Stimulated activated CD8-positive, alpha-beta memory T cell treated with anti-CD3 and anti-CD28 coated beads, Interleukin-7, amount 100 ng/mL, for 48 hours (primary cell): ENCODE measurements around the gene RAD51B.

Experiments used
- DNase-seq, 2 donors: peaks; one replicate each; pipeline ENCODE4 v3.0.0-alpha.2; 2020; ENCODE audit warnings: low read depth in 1 of 2; ENCODE audit errors: extremely low read depth in 1 of 2

Gene RAD51B

DNA sequence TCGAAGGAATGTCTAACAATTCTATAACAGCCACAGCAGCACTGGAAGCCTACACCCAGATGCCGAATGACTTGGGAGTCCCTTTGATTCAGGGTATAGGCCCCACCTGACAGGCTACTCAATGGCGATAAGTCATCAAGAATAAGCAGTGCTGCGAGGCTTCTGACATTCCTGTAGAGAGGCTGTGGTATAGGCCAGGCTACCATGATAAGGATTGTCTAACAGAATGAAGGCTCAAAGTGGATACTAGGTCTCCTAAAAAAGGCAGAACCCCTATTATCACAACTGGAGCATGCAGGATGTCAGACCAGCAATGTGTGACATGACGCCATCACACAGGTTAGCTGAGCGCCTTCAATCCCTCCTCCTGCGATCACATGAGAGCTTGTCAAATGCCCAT lies 920.1 kb downstream of the RAD51B start:
- no peak for DNase-seq

DNA sequence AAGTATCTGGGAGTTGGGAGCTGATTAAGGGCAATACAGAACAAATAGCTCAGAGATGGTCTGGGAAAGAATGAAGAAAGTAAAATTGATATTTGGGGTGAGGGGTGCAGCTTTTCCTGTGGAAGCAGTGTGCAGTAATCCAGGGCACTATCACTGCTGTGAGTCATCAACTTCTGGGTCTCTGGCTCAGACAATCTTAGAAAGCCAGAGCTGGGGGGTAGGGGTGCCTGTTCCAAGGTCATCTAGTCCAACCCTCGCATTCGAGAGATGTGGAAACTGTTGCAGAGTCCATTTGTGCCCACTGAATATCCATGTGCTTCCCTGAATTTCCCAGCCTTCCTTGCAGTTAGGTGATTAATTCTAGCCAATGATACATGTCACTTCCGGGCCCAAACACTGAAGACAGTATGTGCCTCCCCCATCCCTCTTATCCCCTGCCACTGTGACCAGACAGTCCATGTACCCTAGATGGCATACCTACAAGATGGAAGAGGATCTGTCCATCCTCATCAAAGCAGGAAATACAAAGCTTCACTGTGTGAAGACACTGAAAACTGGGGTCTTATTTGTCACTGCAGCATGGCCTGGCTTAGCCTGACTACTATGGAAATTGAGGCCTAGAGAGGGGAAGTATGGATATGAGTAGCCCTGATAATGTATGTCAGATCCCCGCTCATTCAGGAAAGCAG lies 921.4 kb downstream of the RAD51B start:
- DNase-seq = no peak

DNA sequence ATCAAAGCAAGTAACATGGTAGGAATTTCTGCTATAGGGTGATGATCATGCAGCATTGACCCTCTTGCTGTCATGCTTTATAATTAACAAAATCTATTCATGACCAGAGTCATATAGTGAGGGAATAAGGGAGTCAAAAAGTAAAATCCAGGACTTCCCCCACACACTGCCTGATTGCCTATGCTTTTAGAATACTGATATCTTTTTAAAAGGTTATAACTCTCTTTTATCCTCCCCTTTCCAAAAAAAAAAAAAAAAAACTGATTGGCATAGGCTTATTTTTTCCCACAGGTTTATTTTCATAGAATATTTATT lies 921.9 kb downstream of the RAD51B start:
- no peak for DNase-seq

DNA sequence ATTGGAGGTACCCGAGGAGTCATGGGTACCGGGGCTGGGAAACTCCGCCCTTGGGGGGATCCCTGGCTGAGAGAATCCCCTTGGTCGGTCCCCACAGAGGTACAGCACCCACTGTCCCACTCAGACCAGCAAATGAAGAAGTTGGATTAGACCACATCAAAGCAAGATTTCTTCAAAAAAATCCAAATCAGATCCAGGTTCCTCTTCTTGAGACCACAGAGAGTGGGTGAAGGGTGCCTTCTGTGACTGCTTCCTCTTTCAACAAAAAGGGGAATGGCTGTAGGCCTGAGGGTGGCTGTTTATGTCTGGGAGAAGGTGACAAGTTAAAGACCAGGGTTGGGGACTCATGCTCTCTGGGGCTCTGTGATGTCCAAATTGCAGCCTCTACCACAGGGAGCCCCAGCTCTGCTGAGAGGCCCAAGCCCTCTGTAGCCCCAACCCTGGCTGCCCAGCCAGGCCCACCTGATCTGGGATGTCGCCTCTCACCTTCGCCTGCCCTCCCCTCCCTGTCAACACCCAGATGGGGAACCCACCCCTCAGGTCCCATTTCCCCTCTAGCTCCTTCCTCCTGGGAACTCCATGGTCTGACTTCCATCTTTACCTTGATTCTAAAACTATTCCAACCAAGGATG lies 922.4 kb downstream of the RAD51B start:
- DNase-seq = no peak

DNA sequence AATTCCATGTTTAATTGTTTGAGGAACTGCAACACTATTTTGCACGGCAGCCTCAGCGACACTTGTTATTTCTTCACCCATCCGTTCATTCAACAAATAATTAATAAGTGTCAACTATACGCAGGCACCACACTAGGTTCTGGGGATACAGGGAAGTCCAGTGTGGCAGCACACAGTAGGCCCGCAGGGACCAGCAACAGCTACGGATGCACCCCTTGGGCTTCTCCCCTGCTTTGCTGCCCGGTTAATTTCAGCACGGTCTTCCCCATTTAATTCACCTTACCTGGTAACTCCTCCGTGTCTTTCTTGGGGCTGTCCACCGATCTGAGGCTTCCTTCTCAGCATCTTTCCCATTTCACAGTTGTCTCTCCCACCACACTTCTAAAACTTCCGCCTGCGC lies 925.0 kb downstream of the RAD51B start:
- DNase-seq = no peak

DNA sequence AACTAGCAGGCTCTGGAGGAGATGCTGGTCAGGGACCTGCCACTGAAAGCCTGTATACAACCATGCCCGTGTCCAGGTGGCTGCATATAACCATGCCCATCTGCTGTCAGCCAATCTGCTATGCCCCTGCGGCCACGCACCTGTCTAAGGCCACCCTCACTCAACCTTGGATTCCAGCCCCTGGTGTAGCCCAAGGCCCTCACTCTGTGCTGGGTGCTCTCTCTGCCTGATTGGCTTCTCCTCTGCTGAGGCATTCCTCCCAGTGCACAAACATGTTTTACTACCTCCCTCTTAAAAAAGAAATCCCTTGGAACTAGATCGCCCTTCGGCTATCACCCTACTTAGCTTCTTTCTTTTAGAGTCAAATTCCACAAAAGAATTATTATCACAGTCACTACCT lies 927.8 kb downstream of the RAD51B start:
- DNase-seq = no peak

DNA sequence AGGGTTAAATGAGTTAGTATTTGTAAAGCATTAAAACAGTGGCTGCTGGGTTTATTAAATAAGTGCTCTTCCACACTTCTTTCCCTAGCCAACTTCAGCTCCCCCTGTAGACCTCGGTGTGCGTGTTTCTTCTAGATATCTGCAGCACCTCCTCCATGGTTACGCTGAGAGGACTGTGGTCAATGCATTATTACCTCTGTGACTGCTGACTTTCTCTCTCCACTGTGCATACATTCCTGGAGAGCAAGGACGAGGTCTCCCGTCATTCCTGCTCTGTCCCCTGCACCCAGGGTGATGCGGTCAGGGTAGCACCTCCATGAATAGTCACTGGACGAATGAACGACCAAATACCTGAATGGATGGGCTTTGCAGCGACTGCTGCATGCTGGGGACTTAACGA lies 928.7 kb downstream of the RAD51B start:
- no peak for DNase-seq

DNA sequence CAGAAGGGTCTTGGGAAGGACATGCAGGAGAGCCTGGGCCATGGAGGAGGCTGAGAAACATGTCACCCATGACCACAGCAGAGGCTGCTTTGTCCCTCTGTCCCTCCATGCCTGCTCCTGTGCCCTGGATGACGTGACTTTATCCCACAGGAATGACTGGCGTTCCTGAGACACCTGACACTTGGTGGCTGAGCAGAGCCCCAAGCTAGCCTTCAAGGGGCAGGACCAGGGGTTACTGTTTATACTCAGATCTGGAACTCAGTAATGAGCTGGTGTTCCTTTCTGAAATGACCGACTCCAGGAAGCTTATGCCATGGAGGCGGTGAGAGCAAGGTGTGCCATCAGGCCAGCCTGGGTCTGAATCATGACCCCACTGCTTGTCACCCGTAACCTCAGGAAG lies 929.1 kb downstream of the RAD51B start:
- DNase-seq = no peak

DNA sequence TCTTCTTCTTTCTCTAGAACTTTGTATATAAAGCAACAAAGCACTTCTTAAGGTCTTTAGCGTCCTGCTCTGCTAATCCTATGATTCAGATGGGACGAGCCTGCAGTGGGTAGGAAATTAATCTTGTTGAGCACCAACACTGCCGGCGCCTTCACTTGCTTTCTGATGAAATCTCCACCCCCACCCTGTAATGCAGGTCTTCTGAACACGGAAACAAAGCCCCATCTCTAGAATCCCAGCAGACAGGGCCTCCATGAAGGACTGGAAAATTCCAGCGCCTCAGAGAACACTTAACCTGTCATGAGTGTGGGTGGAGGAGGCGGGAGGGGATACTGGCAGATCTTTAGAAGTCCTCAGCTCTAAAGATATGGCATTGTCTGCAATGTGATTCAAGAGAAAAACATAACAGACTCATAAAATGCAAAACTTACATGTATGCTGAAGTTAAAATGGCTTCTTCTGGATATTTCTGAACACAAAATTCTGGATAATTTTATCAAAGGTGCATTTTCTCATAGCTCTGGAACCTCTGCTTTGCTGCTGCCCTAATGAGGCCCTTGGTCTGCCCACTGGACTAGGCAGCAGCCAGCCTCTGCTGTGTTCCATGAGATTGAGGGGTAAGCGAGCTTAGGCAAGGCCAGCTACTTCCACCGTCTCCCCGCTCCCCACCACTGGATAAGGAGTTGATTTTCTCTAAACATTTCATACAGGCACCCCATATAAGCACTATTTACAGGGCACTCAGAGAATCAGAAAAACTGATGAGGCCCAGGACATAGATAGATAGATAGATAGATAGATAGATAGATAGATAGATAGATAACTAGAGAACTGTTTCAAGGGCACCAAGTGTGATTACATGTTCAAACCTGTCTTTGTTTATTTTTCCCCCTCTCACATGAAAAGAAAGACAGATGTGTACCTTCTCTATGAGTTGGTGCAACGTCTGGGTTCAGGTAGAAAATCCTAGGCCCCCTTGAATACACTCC lies 930.2 kb downstream of the RAD51B start:
- no peak for DNase-seq

DNA sequence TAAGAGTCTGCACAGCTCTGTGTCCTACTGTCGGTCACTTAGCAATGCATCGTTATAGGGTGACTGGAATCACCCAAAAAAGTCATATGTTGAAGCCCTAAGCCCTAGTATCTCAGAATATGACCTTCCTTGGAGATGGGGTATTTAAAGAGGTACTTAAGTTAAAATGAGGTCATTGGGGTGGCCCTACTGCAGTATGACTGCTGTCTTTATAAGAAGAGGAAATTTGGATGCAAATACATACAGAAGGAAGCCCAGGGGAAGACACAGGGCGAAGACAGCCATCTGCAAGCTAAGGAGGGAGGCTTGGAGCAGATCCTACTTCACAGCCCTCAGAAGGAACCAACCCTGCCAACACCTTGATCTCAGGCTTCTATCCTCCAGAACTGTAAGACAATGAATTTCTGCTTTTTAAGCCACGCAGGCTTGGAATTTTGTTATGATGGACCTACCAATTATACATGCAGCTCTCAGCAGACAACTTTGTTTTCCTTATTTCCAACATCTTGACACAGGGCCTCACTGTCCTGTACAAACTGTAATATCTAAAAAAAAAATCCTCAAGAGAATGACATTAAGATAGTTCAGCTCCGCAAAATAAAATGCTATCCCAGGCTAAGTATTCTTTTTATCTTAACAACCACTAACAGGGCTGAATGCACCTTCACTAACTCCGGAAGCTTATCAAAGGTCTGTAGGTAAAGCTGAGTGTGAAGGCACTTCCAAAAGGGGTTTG lies 932.9 kb downstream of the RAD51B start:
- no peak for DNase-seq

DNA sequence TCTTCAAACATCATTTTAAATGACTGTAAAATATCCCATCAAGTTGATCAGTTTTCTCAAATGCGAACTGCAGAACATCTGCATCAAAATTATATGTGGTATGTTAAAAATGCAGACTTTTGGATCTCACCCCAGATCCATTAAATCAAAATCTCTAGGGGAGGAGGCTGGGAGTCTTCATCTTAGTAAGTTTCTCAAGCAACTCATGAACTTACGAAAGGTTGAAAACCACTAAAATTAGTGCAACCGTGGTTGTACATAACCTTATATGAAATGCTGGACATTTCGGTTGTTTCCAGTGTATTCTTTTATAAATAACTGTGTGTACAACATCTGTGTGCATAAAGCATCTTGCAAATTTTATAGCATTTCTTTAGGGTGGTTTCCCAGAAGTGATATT lies 934.1 kb downstream of the RAD51B start:
- DNase-seq = no peak

DNA sequence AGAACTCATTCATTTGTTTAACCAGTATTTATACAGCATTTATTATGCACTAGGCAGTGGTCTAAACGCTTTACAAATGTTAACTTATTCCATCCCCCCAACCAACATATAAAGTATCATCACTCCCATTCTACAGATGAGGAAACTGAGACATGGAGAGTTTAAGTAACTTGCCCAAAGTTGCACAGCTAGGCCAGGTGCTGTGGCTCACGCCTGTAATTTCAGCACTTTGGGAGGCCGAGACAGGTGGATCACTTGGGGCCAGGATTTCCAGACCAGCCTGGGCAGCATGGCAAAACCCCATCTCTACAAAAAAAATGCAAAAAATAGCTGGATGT lies 935.4 kb downstream of the RAD51B start:
- no peak for DNase-seq

DNA sequence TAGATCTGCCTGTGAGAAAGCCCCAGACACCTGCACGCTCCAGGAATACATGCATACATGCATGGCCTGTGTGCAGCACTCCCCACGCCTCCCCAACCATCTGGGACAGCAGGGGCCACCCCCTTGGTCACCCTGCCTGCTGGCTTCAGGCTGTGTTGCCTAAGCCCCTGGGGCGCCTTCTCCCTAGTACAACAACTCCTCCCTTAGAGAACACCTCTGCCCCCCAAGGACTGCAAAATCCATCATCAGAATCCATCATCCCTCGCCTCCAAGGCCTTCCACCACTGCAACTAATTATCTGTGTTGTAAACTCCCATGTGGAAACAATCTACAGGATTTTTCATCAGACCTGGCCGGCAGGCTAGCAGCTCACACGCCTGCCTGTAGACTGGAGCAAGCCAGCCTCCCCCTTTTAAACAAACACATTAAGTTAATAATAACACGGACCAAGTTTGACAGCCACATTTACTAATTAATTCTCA lies 936.5 kb downstream of the RAD51B start:
- no peak for DNase-seq

DNA sequence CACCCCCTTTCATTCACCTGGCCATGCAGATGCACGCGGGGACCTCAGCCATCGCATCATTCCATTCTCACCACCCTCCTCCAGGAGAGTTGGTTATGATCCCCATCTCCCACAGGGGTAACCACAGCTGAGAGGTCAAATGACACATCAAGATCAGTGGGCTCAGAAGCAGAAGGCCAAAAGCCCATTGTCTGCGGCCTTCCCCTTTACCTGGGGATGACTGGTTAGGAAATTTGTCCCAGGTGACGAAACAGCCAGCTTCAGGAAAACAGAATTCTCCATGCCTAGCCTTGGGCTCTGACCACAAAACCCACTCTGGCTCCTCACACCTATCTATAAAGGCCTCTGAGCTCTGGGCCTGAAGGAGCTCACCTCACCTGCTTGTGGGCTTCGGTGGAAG lies 937.2 kb downstream of the RAD51B start:
- no peak for DNase-seq

DNA sequence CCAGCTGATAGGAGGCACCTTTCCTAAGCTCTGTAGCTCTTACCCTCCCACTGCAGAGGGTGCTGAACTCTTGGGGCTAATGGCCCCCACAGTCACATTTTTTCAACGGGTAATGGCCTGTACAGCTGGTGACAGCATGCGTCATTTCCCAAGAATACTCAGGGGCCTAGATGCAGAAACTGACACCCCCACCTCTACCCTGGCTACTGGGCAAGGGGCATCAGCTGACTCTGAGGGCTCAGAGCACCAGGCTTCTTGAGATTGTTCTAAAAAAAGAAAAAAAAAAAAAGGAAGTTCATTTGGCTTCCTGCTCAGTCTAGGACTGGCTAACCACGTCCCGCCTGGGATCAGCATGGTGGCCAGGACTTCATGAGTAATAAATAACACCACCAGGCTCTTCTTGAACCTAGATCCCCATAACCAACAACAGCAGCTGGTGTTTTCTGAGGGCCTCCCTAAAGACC lies 938.1 kb downstream of the RAD51B start:
- DNase-seq = no peak

DNA sequence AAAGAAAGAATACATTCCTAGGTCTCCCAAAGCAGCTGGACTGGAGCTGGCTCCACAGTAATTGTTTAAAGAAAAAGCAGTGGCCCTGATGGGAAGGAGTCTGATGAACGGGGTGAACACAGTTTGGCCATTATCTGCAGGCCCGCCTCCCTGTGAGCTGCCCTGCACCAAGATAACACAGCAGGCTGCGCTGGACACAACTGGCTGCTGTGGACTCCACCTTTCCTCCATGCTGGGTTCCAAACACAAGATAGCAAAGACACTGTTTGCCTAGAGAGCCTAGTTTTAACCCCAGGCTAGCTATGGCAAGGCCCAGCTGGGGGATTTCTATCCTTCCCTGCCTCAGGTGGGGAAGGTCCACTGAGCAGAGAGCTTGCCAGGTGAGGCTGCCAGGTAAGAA lies 938.7 kb downstream of the RAD51B start:
- no peak for DNase-seq

DNA sequence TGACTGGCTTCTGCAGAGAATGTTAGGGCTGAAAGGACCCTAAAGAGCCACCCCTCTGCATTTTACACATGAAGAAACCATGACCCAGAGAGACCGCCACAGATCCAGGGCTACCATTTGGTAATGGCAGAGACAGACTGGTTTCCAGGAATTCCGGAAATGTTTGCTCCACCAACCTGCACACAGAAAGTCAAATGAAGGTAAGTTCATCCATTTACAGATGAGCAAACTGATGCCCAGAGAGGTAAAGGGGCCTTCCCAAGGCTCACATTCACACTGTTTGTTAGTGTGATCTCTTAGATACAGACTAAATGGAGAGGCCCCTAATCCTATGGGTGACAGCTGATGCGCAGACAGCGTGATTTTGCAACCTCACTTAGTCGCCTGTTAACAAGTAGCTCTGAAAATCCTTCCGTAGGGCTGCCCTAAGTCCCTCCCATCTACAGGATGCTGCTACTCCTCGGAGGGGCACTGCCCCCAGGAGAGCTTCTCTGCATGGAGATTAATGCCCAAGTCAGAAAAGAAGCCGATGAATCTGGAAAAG lies 939.5 kb downstream of the RAD51B start:
- DNase-seq = no peak

DNA sequence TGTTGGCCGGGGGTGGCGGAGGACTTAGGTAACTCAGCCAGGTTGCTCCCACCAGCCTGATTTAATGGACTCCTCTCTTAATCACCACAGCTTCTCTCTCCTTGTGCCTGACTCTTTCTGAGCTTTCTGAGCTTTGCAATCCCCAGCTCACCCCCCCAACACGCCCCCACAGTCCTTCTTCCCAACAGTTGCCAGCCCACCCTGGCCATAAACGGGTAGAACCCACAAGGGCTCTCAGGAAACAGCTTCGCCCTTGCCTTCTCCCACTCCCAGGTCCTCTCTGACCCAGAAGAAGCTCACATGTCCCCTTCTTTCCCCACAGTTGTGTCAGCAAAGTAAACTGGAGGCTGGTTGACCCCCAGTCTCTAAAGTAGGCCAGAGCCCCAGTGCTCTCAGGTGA lies 940.4 kb downstream of the RAD51B start:
- no peak for DNase-seq

DNA sequence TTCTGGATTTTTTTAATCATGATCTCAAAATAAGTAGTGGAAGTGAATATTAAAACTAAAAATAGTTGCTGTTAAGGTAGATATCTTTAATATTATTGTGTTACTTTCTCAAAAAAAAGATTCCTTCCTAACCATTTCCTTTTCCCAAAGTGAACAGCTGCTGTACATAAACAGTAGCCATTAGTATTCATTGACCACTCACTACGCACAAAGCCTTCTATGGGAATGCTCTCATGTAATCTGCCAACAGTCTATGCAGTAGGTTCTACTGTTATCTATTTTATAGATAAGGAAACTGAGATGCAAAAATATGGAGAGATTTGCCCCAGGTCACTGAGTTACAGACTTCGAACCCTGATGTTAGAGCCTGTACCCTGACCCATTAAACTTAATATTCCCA lies 941.2 kb downstream of the RAD51B start:
- DNase-seq = no peak

DNA sequence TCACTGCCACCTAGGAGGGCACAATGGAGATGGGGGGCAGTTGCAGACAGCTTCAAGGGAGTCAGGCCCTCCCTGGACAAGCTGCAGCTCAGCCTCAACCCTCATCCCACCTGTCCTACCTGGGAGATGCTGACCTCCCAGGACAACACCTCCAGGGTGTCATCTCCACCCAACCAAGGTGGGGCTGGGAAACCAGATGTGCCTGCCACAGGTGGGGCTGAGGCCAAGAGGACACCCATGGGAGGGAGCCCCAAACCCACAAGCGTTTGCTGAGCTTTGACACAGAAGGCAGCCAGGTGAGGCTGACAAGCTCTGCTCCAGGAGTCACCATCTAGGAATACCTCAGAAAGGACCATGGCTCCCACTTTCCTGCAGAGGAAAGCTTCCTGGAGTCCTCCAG lies 941.8 kb downstream of the RAD51B start:
- no peak for DNase-seq
